HL-60 (cell line): ENCODE measurements around the gene DIP2A.

Source experiments
- CTCF ChIP-seq: IDR thresholded peaks from one replicate; pipeline ENCODE4 v1.5.1; 2011; ENCODE audit warnings: low read length, control low read depth, inconsistent platforms; ENCODE audit not compliant: insufficient read depth
- POLR2AphosphoS5 ChIP-seq: IDR thresholded peaks from 2 replicates; pipeline ENCODE4 v1.6.1; 2012; ENCODE audit warnings: low read depth
- REST ChIP-seq: IDR thresholded peaks from 2 replicates; pipeline ENCODE4 v1.6.1; 2012; ENCODE audit warnings: low read depth; ENCODE audit not compliant: insufficient replicate concordance

- TF ChIP-seq CTCF (no peak), REST (no peak), POLR2AphosphoS5 (no peak)
Measured at GRCh38 chr21:46422636-46423241, 36.0 kb upstream of the DIP2A start.
